Umbilical cord (tissue), 2 donors: ENCODE results near the gene RTN4. TPM values are rescaled to one million over a fixed set of nuclear protein-coding genes. Genes with fewer than 3 reads are reported as not detected.

Experiments used
- DNase-seq: peaks from one replicate; pipeline ENCODE4 v3.0.0-alpha.2; 2015; ENCODE audit warnings: low spot score
- total RNA-seq: library from RNA; depleted of rRNA; stranded (reverse); fragments of >200 nt; gene quantifications from one replicate; pipeline ENCODE4 v1.2.3, GENCODE V29; 2014; ENCODE audit warnings: low replicate concordance; ENCODE audit not compliant: insufficient read depth

Gene RTN4
- total RNA-seq, 1 donor from 2014 or later: 92.9 TPM

DNA sequence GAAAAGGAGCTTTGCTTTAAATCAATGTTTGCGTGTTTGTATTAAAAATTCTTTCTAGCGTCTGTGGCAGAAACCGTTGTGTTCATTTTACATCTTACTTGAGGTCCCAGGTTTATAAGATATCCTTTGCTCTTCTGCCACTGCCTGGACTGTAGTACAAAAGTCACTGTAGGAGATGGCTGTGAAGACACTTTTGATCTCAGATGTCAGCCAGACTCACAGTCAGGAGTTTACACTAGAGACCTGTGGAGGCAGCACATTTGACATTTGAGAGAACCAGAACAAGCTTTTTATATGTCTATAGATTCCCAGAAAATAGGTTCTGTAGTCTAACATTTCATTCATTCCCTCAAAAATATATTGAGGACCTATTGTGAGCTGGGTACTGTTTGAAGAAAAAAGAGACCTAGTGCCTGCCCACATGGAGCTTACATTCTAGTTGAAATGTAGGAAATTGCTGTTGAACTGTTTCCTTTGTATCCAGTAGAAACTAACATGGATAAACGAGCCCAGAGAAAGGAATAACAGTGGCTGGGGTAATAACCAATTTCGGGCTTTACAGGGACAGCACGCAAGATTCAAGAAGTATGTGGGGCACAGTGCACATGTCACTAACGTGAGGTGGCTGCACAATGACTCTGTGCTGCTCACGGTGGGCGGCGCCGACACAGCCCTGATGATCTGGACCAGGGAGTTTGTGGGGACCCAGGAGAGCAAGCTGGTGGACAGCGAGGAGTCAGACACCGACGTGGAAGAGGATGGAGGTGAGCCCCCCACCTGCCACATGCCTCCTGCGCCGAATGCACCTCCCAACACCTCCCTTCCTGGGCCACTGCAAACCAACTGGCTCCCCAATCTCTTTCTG lies 122.3 kb downstream of the RTN4 start:
- no peak for DNase-seq

- no peak for DNase-seq
These were observed 123.0 kb downstream of the RTN4 start for GRCh38 chr2:54927085-54927750.

DNA sequence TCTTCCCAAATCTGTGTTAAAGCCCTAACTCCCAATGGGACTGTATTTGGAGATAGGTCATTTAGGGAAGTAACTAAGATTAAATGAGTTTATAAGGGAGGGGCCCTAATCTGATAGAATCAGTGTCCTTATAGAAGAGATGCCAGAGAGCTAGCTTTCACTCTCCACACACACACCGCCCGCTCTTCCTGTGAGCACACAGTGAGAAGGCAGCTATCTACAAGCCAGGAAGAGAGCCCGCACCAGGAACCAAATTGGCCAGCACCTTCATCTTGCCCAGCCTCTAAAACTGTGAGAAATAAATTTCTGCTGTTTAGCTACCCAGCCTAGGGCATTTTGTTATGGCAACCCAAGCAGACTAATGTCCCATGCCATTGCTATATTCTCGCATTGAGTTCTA lies 125.2 kb downstream of the RTN4 start:
- DNase-seq: no peak

GRCh38 chr2:54924121-54924520 lies 126.1 kb downstream of the RTN4 start:
- no peak for DNase-seq

Other genes with a start within 250 kb of the RTN4 start
- gene CLHC1, start 181.8 kb upstream of the RTN4 start, total RNA-seq: 116 TPM
- 636 TPM for gene RPS27A, start 182.2 kb upstream of the RTN4 start, total RNA-seq
- 12.0 TPM for gene MTIF2, start 218.8 kb upstream of the RTN4 start, total RNA-seq